ENCODE data around the gene PES1. TPM values are rescaled to one million over a fixed set of nuclear protein-coding genes. Genes with fewer than 3 reads are reported as not detected.
"Not testable (repeated sequence)": the region's sequence is repeated elsewhere in the genome, so short reads cannot be mapped to it uniquely, and the experiment has no call there.

PES1 gene
- total RNA-seq, 1 donor: 131 TPM

- DNase-seq (ENCODE audit: low read depth in 2 of 3, low spot score in 2 of 3): peak in 2 of 3 donors; percentile 71 to 75
Measured at GRCh38 chr22:30609260-30610185, 17.8 kb upstream of the PES1 start.

GRCh38 chr22:30607939-30608338 is 16.2 kb upstream of the PES1 start:
- no peak for DNase-seq (ENCODE audit: low read depth in 2 of 3, low spot score in 2 of 3)

- no peak for DNase-seq (ENCODE audit: low read depth in 2 of 3, low spot score in 2 of 3)
Measured at GRCh38 chr22:30607300-30607930, 15.7 kb upstream of the PES1 start.

GRCh38 chr22:30606455-30607299 is 15.0 kb upstream of the PES1 start, which contains the start of gene TCN2:
Gene TCN2, plus strand, starts transcription at chr22:30607174. Its CDS starts 158 bp downstream, at chr22:30607332.
- peak in 2 of 3 donors; percentile 38 to 54 for DNase-seq (ENCODE audit: low read depth in 2 of 3, low spot score in 2 of 3)

GRCh38 chr22:30605449-30606110 is 13.9 kb upstream of the PES1 start:
- DNase-seq (ENCODE audit: low read depth in 2 of 3, low spot score in 2 of 3): peak in 2 of 3 donors; percentile 60 to 66

- DNase-seq (ENCODE audit: low read depth in 2 of 3, low spot score in 2 of 3): no peak
Measured at GRCh38 chr22:30604723-30605122, 13.0 kb upstream of the PES1 start.

- no peak for DNase-seq (ENCODE audit: low read depth in 2 of 3, low spot score in 2 of 3)
Measured at GRCh38 chr22:30603801-30604200, 12.1 kb upstream of the PES1 start.

- DNase-seq (ENCODE audit: low read depth in 2 of 3, low spot score in 2 of 3): peak in 2 of 3 donors; percentile 44 to 68
Measured at GRCh38 chr22:30602049-30602448, 10.3 kb upstream of the PES1 start.

- DNase-seq (ENCODE audit: low read depth in 2 of 3, low spot score in 2 of 3): no peak
Measured at GRCh38 chr22:30601464-30601863, 9.8 kb upstream of the PES1 start.

GRCh38 chr22:30600921-30601320 is 9.2 kb upstream of the PES1 start:
- DNase-seq (ENCODE audit: low read depth in 2 of 3, low spot score in 2 of 3): no peak

GRCh38 chr22:30598986-30599385 is 7.3 kb upstream of the PES1 start:
- DNase-seq (ENCODE audit: low read depth in 2 of 3, low spot score in 2 of 3): no peak

- DNase-seq (ENCODE audit: low read depth in 2 of 3, low spot score in 2 of 3): no peak
Measured at GRCh38 chr22:30596886-30597285, 5.2 kb upstream of the PES1 start.

GRCh38 chr22:30596199-30596598 is 4.5 kb upstream of the PES1 start:
- DNase-seq (ENCODE audit: low read depth in 2 of 3, low spot score in 2 of 3): no peak

GRCh38 chr22:30592360-30592713 is 627 bp upstream of the PES1 start:
- DNase-seq (ENCODE audit: low read depth in 2 of 3, low spot score in 2 of 3): not testable (repeated sequence)

GRCh38 chr22:30591191-30591587 is 521 bp downstream of the PES1 start:
- DNase-seq (ENCODE audit: low read depth in 2 of 3, low spot score in 2 of 3): no peak

GRCh38 chr22:30586414-30586813 is 5.3 kb downstream of the PES1 start:
- no peak for DNase-seq (ENCODE audit: low read depth in 2 of 3, low spot score in 2 of 3)

- no peak for DNase-seq (ENCODE audit: low read depth in 2 of 3, low spot score in 2 of 3)
Measured at GRCh38 chr22:30584441-30584840, 7.3 kb downstream of the PES1 start.

GRCh38 chr22:30582788-30583545 is 8.7 kb downstream of the PES1 start:
- DNase-seq (ENCODE audit: low read depth in 2 of 3, low spot score in 2 of 3): no peak

GRCh38 chr22:30582051-30582450 is 9.7 kb downstream of the PES1 start:
- no peak for DNase-seq (ENCODE audit: low read depth in 2 of 3, low spot score in 2 of 3)

GRCh38 chr22:30580896-30581295 is 10.8 kb downstream of the PES1 start:
- DNase-seq (ENCODE audit: low read depth in 2 of 3, low spot score in 2 of 3): no peak

Measured in hematopoietic multipotent progenitor cell (in vitro differentiated cells).